ENCODE results near the gene NFYC. TPM values are rescaled to one million over a fixed set of nuclear protein-coding genes. Genes with fewer than 3 reads are reported as not detected.

Gene NFYC
- total RNA-seq, 2 experiments from 2014 or later, result 71.1 to 91.2 TPM

- ATAC-seq, result no peak
These were observed 47.3 kb downstream of the NFYC start for GRCh38 chr1:40738831-40739230.

GRCh38 chr1:40739455-40740008 lies 48.0 kb downstream of the NFYC start:
- no peak for ATAC-seq
- no peaks in the 10 kb centered on the region for H3K9me3 Mint-ChIP-seq (ENCODE audit: low read depth)
- H3K27me3 Mint-ChIP-seq, result no peaks in the 10 kb centered on the region
- peaks cover 20% of the 10 kb centered on the region for H3K4me1 Mint-ChIP-seq
- H3K36me3 Mint-ChIP-seq, result peaks cover 41% of the 10 kb centered on the region
- no peak for DNase-seq
- no peak overlapping the region for H3K27ac Mint-ChIP-seq
- CTCF ChIA-PET, result interaction anchor here (1.0 to 1.1 kb wide), 3 partner anchors 26 to 213 kb away, joined by 3 read pairs; no protein-coding TSS in a partner anchor
- H3K4me3 Mint-ChIP-seq, result no peak overlapping the region

More at GRCh38 chr1:40738831-40739230, 47.3 kb downstream of the NFYC start:
- H3K4me1 Mint-ChIP-seq, result peaks cover 20% of the 10 kb centered on the region
- H3K4me3 Mint-ChIP-seq, result no peak overlapping the region
- no peaks in the 10 kb centered on the region for H3K9me3 Mint-ChIP-seq (ENCODE audit: low read depth)
- no peak for DNase-seq
- no peaks in the 10 kb centered on the region for H3K27me3 Mint-ChIP-seq
- H3K27ac Mint-ChIP-seq, result no peak overlapping the region
- peaks cover 40% of the 10 kb centered on the region for H3K36me3 Mint-ChIP-seq
- CTCF ChIA-PET, result interaction anchor here (1.0 to 1.1 kb wide), 3 partner anchors 25 to 214 kb away, joined by 3 read pairs; no protein-coding TSS in a partner anchor

- H3K4me1 Mint-ChIP-seq, result peaks cover 19% of the 10 kb centered on the region
- H3K27ac Mint-ChIP-seq, result no peak overlapping the region
- H3K36me3 Mint-ChIP-seq, result peaks cover 48% of the 10 kb centered on the region
- DNase-seq, result no peak
- H3K9me3 Mint-ChIP-seq (ENCODE audit: low read depth), result no peaks in the 10 kb centered on the region
- CTCF ChIA-PET, result interaction anchor here (1.0 to 2.2 kb wide), 2 partner anchors 34 to 213 kb away, joined by 3 to 7 read pairs; no protein-coding TSS in a partner anchor
- no peak for ATAC-seq
- H3K4me3 Mint-ChIP-seq, result no peak overlapping the region
- H3K27me3 Mint-ChIP-seq, result no peaks in the 10 kb centered on the region
These were observed 48.8 kb downstream of the NFYC start for GRCh38 chr1:40740039-40740996.

DNA sequence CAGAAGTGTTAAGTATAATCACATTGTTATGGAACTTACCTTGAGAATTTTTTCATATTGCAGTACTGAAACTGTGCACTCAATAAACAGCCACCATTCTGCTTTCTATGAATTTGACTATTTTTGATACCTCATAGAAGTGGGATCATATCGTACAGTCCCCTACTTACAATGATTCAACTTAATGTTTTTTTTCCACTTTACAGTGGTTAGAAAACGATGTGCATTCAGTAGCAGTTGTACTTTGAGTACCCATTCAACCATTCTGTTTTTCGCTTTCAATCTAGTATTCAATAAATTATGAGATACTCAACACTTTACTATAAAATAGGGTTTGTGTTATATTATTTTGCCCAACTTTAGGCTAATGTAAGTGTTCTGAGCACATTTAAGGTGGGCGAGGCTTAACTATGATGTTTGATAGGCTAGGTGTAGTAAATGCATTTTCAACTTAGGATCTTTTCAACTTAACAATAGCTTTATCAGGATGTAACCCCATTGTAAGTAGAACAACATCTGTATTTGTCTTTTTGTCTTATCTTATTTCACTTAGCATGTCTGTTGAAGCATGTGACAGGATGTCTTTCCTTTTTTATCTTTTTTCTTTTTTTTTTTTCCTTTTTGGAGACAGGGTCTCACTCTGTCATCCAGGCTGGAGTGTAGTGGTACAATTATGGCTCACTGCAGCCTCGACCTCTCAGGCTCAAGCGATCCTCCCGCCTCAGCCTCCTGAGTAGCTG lies 49.7 kb downstream of the NFYC start:
- H3K36me3 Mint-ChIP-seq, result peaks cover 51% of the 10 kb centered on the region
- H3K27ac Mint-ChIP-seq, result no peak overlapping the region
- peaks cover 26% of the 10 kb centered on the region for H3K4me1 Mint-ChIP-seq
- no peaks in the 10 kb centered on the region for H3K9me3 Mint-ChIP-seq (ENCODE audit: low read depth)
- ATAC-seq (no peak), DNase-seq (no peak)
- CTCF ChIA-PET, result interaction anchor here (2.2 kb wide), 1 partner anchor 33 kb away, joined by 7 read pairs; no protein-coding TSS in a partner anchor
- no peaks in the 10 kb centered on the region for H3K27me3 Mint-ChIP-seq
- no peak overlapping the region for H3K4me3 Mint-ChIP-seq

DNA sequence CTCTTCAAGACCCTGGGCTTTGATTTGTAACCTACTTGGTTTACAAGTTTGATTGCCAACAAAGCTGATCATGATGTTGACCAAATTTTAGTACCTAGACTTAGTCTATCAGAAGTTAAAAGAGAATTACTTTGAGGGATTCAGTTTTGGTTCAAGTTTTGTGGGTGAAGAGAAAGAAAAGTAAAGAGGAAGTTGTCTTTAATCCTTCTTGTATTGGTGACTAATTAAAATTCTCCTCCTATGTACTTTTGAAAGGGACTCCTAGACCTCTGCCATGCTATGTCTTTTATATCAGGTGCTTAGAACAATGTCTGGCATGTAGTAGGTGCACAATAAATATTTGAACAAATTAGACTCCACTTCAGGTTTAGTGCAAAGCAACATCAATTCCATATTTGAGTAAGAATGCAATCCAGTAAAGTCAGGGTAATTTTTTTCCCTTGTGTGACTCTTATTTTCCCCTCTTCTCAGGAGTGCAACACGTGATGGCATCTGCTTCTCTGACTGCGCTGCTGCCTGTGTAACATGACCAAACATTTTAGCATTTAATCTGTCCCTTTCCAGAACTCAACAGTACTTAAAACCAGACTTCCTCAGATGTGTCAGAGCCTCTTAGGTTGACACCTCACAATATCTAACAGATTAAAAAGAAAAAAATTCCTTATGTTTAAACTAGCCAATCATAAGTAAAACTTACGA lies 51.0 kb downstream of the NFYC start:
- no peak for DNase-seq
- peak overlapping the region; percentile 30 for H3K27ac Mint-ChIP-seq
- H3K4me3 Mint-ChIP-seq, result no peak overlapping the region
- no peaks in the 10 kb centered on the region for H3K27me3 Mint-ChIP-seq
- peaks cover 61% of the 10 kb centered on the region for H3K36me3 Mint-ChIP-seq
- no peaks in the 10 kb centered on the region for H3K9me3 Mint-ChIP-seq (ENCODE audit: low read depth)
- no peak for ATAC-seq
- CTCF ChIA-PET, result interaction anchor here (0.6 kb wide), 1 partner anchor 109 kb away, joined by 3 read pairs; no protein-coding TSS in a partner anchor
- peaks cover 29% of the 10 kb centered on the region for H3K4me1 Mint-ChIP-seq

DNA sequence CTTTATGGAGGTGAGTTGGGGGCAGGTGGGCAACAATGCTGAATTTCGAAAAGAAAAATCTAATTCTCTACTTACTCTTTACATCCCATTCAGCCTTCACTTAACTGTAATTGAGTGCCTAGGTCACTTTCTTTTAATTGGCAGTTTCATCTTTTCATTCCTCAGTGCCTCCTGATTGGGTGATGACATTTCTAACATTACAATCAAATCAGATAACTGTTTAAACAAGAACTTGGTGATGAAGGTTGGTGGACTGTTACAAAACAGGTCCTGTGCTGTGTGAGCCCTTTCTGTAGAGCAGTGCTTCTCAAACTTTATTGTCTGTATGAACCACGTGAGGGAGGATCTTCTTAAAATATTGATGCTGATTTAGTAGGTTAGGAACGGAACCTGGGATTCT lies 51.9 kb downstream of the NFYC start:
- H3K9me3 Mint-ChIP-seq (ENCODE audit: low read depth), result no peaks in the 10 kb centered on the region
- no peak overlapping the region for H3K4me3 Mint-ChIP-seq
- H3K27ac Mint-ChIP-seq, result no peak overlapping the region
- DNase-seq (no peak), ATAC-seq (no peak)
- CTCF ChIA-PET, result interaction anchor here (1.5 kb wide), 1 partner anchor 21 kb away, joined by 3 read pairs; no protein-coding TSS in a partner anchor
- no peaks in the 10 kb centered on the region for H3K27me3 Mint-ChIP-seq
- H3K4me1 Mint-ChIP-seq, result peaks cover 29% of the 10 kb centered on the region
- H3K36me3 Mint-ChIP-seq, result peaks cover 66% of the 10 kb centered on the region

GRCh38 chr1:40743860-40744259 lies 52.4 kb downstream of the NFYC start:
- CTCF ChIA-PET, result interaction anchor here (1.5 kb wide), 1 partner anchor 21 kb away, joined by 3 read pairs; no protein-coding TSS in a partner anchor
- no peak for ATAC-seq
- Mint-ChIP-seq H3K9me3 (ENCODE audit: low read depth) (no peaks in the 10 kb centered on the region), H3K27me3 (no peaks in the 10 kb centered on the region), H3K27ac (no peak overlapping the region), H3K36me3 (peaks cover 67% of the 10 kb centered on the region), H3K4me3 (no peak overlapping the region), H3K4me1 (peaks cover 28% of the 10 kb centered on the region)
- DNase-seq, result no peak

GRCh38 chr1:40745176-40745575 lies 53.7 kb downstream of the NFYC start:
- DNase-seq (no peak), ATAC-seq (no peak)
- Mint-ChIP-seq H3K4me3 (no peak overlapping the region), H3K27me3 (no peaks in the 10 kb centered on the region), H3K4me1 (peaks cover 28% of the 10 kb centered on the region), H3K27ac (no peak overlapping the region), H3K36me3 (peaks cover 67% of the 10 kb centered on the region), H3K9me3 (ENCODE audit: low read depth) (no peaks in the 10 kb centered on the region)
- CTCF ChIA-PET, result interaction anchor here (1.2 kb wide), 1 partner anchor 207 kb away, joined by 4 read pairs; no protein-coding TSS in a partner anchor

DNA sequence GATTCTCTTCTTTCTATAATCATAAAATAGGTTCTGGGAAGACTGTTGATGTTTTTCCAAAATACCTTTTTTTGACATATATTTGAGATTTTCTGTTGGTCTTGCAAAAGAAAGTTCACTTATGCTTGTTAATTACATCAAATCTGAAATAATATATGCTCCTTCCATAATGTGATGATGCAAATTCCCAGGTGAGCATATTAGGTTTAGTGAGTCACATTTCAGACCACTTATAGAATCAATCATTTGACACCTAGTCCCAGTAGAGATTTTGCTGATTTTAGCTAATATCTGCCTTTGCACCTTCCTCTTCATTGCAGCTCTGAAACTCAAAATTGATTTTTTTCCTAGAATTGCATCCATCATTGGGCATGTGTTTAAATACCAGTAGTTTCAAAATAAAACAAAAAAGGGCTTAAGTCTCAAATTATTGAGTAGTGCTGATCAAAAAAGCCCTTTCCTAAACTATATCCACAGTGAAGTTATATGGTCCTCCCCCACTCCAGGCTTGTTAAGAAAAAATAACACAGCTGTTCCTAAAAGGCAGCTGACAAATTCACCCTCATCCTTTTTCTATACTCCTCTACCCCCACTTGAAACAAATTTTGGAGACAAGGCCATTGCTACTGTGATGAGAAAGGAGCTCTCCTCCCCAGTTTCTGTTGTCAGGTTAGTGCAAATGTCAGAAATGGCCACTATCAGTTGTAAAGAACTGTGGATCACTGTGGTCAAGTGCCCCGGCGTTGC lies 55.0 kb downstream of the NFYC start:
- peaks cover 29% of the 10 kb centered on the region for H3K4me1 Mint-ChIP-seq
- H3K9me3 Mint-ChIP-seq (ENCODE audit: low read depth), result no peaks in the 10 kb centered on the region
- H3K36me3 Mint-ChIP-seq, result peaks cover 66% of the 10 kb centered on the region
- CTCF ChIA-PET, result interaction anchor here (1.3 kb wide), 2 partner anchors 17 to 103 kb away, joined by 3 read pairs; no protein-coding TSS in a partner anchor
- H3K4me3 Mint-ChIP-seq, result no peak overlapping the region
- ATAC-seq (no peak), DNase-seq (no peak)
- H3K27ac Mint-ChIP-seq, result no peak overlapping the region
- H3K27me3 Mint-ChIP-seq, result no peaks in the 10 kb centered on the region

DNA sequence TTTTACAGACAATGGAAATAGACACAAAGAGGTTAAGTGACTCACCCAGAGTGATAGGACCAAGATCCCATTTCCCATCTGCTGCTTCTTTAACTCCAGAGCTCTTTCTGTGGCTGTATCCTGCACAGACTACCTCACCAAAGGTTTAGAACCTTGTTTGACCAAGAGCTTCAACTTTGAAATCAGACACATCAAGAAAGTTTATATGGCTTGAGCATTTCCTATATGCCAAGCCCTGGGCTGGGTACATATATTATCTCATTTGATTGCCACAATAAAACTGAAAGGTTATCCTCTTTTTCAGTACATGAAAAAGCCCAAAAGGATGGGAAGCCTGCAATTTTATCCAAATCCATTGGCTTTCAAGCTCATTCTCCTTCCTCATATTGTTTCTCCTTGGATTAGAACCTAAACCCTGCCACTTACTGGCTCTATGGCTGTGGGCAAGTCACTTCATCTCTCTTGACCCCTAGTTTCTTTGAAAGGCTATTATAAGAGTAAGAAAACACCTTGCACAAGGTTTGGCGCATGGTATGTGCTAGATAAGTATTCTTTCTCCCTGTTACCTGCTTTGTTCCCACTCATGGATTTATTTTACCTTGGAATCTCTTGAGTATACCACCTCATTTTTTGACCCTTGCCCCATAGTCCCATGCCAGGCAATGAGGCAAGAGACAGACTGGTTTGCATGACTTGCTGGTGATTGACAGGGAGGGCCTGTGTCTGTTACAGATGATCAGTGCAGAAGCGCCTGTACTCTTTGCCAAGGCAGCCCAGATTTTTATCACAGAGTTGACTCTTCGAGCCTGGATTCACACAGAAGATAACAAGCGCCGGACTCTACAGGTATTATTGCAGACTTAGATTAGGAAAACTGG lies 57.6 kb downstream of the NFYC start:
- ATAC-seq, result no peak
- H3K36me3 Mint-ChIP-seq, result peaks cover 64% of the 10 kb centered on the region
- no peak for DNase-seq
- no peak overlapping the region for H3K4me3 Mint-ChIP-seq
- CTCF ChIA-PET, result interaction anchor here (0.8 to 1.2 kb wide), 2 partner anchors 24 to 101 kb away, joined by 3 read pairs; no protein-coding TSS in a partner anchor
- H3K27me3 Mint-ChIP-seq, result no peaks in the 10 kb centered on the region
- peaks cover 40% of the 10 kb centered on the region for H3K4me1 Mint-ChIP-seq
- H3K9me3 Mint-ChIP-seq (ENCODE audit: low read depth), result no peaks in the 10 kb centered on the region
- no peak overlapping the region for H3K27ac Mint-ChIP-seq

DNA sequence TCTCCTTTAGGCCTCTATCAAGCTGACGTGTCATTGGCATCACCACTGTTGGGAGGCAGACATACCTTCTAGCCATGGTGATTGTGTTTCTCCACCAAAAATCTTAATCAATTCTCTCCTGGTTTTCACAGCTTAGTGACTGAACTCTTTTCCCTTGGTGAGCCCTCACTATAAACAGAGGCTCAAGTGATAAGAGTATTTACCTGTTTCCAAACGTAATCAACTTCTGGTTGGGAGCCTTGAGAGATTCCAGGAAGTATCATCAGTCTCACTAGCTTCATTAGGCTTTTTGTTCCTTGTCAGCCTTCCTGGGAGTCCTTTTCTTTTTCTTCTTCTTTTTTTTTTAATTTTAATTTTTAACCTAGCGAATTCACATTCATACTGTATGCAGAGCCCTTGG lies 58.3 kb downstream of the NFYC start:
- no peak overlapping the region for H3K27ac Mint-ChIP-seq
- no peaks in the 10 kb centered on the region for H3K27me3 Mint-ChIP-seq
- no peak overlapping the region for H3K4me3 Mint-ChIP-seq
- no peak for DNase-seq
- H3K4me1 Mint-ChIP-seq, result peaks cover 41% of the 10 kb centered on the region
- peaks cover 65% of the 10 kb centered on the region for H3K36me3 Mint-ChIP-seq
- ATAC-seq, result no peak
- CTCF ChIA-PET, result no interaction called here
- H3K9me3 Mint-ChIP-seq (ENCODE audit: low read depth), result no peaks in the 10 kb centered on the region

Measured in activated CD8-positive, alpha-beta memory T cell treated with anti-CD3 and anti-CD28 coated beads, Interleukin-2, amount 10 ng/mL, durations not matched to agents 7 days and 5 days (primary cell).